Dermis blood vessel endothelial cell (primary cell): ENCODE data around the gene NOX5. TPM values are rescaled to one million over a fixed set of nuclear protein-coding genes. Genes with fewer than 3 reads are reported as not detected.

ENCODE experiments used
- total RNA-seq: library from RNA; depleted of rRNA; stranded (reverse); fragments of >200 nt; gene quantifications from 2 replicates; pipeline ENCODE4 v1.2.3, GENCODE V29; 2014

NOX5 gene
- total RNA-seq, 1 donor from 2014 or later: under 0.01 TPM

Other genes starting within 250 kb of the NOX5 start
- 68.2 and 119 TPM in 2 replicates for gene ANP32A, start 193.8 kb upstream of the NOX5 start, total RNA-seq
- 1.5 and 4.6 TPM in 2 replicates for gene SPESP1, start 84.2 kb upstream of the NOX5 start, total RNA-seq
- 65.7 and 79.2 TPM in 2 replicates for gene GLCE, start 145.9 kb downstream of the NOX5 start, total RNA-seq